H1 (cell line): ENCODE results near the gene PCTP.

Experiments
- CTCF ChIP-seq, 3 experiments: IDR thresholded peaks; 1 replicate in 2 of 3; 2 replicates in 1 of 3; pipeline versions ENCODE4 v1.5.1 to v1.6.1; 2011; ENCODE audit warnings: low read length in 3 of 3, mild to moderate bottlenecking in 3 of 3, inconsistent platforms in 2 of 3, low read depth in 1 of 3, moderate library complexity in 1 of 3; ENCODE audit not compliant: insufficient read depth in 1 of 3; ENCODE audit errors: control extremely low read depth in 1 of 3
- SUZ12 ChIP-seq: fragments of 200-600 bp; sonication (generic); IDR thresholded peaks from 2 replicates; pipeline ENCODE4 v1.6.1; 2012; ENCODE audit warnings: mild to moderate bottlenecking, inconsistent platforms, low read length, moderate library complexity, mixed read lengths

- no peak for TF ChIP-seq CTCF (IDR thresholded peaks at IDR 0.05; ENCODE audit: control extremely low read depth in 1 of 3, insufficient read depth in 1 of 3, low read depth in 1 of 3, low read length in 3 of 3)
- TF ChIP-seq SUZ12, result no peak
Observed at GRCh38 chr17:55705847-55706246, 45.0 kb upstream of the PCTP start.
